C4-2B (cell line): Measurements from ENCODE around the gene IQCF6.
"Not testable (repeated sequence)": the region's sequence is repeated elsewhere in the genome, so short reads cannot be mapped to it uniquely, and the experiment has no call there.

Experiments
- H3K27ac ChIP-seq: fragments of 450-650 bp; 2 replicates; pipeline ENCODE4 v1.5.1; 2017
- ZFX ChIP-seq: fragments of 450-650 bp; IDR thresholded peaks from 2 replicates; pipeline ENCODE4 v1.6.1; 2017
- TF ChIP-seq, protein P1 (sequence below): fragments of 450-650 bp; conservative IDR thresholded peaks from 2 replicates; pipeline ENCODE4 v1.5.1; 2017; ENCODE audit warnings: mild to moderate bottlenecking

IQCF6 gene

DNA sequence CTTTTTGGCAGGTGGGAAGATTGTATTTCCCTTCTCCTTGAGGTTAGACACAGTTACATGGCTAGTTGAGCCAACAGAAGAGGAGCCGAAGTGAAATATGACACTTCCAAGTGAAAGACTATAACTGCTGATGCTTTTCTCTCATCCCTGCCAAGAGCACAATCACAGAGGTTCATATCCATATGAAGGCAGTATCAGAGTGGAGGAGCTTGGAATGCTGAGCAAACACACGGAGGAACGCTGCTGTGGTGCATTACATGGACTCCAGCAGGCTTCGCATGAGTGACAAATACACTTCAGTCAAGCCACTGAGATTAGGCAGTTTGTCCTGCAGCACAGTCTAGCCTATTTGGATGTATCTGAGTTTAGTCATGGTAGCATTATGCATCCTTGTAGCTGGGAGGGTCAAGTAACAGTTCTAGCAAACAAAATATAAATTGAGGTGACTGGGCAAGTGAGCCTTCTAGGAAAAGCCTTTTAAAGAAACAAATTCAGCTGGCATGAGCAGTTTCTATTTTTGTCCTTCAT, 5.4 kb downstream of the IQCF6 start:
- H3K27ac ChIP-seq: no peak overlapping the region
- no peak for TF ChIP-seq ZFX
- TF ChIP-seq, protein P1, sequence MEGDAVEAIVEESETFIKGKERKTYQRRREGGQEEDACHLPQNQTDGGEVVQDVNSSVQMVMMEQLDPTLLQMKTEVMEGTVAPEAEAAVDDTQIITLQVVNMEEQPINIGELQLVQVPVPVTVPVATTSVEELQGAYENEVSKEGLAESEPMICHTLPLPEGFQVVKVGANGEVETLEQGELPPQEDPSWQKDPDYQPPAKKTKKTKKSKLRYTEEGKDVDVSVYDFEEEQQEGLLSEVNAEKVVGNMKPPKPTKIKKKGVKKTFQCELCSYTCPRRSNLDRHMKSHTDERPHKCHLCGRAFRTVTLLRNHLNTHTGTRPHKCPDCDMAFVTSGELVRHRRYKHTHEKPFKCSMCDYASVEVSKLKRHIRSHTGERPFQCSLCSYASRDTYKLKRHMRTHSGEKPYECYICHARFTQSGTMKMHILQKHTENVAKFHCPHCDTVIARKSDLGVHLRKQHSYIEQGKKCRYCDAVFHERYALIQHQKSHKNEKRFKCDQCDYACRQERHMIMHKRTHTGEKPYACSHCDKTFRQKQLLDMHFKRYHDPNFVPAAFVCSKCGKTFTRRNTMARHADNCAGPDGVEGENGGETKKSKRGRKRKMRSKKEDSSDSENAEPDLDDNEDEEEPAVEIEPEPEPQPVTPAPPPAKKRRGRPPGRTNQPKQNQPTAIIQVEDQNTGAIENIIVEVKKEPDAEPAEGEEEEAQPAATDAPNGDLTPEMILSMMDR: no peak

DNA sequence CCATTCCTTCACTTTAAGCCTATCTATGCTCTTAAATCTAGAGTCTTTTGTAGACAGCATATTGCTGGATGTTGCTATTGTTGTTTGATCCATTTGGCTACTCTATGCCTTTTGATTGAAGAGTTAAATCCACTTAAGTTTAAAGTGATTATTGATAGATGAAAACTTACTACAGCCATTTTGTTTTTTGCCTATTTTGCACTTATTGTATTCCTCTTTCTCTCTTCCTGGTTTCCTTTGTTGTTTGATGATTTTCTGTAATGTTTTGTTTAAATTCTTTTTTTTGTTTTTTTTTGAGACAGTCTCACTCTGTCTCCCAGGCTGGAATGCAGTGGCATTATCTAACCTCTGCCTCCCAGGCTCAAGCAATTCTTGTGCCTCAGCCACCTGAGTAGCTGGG, 19.8 kb downstream of the IQCF6 start:
- no peak overlapping the region for H3K27ac ChIP-seq
- no peak for TF ChIP-seq ZFX
- TF ChIP-seq, protein P1: no peak

DNA sequence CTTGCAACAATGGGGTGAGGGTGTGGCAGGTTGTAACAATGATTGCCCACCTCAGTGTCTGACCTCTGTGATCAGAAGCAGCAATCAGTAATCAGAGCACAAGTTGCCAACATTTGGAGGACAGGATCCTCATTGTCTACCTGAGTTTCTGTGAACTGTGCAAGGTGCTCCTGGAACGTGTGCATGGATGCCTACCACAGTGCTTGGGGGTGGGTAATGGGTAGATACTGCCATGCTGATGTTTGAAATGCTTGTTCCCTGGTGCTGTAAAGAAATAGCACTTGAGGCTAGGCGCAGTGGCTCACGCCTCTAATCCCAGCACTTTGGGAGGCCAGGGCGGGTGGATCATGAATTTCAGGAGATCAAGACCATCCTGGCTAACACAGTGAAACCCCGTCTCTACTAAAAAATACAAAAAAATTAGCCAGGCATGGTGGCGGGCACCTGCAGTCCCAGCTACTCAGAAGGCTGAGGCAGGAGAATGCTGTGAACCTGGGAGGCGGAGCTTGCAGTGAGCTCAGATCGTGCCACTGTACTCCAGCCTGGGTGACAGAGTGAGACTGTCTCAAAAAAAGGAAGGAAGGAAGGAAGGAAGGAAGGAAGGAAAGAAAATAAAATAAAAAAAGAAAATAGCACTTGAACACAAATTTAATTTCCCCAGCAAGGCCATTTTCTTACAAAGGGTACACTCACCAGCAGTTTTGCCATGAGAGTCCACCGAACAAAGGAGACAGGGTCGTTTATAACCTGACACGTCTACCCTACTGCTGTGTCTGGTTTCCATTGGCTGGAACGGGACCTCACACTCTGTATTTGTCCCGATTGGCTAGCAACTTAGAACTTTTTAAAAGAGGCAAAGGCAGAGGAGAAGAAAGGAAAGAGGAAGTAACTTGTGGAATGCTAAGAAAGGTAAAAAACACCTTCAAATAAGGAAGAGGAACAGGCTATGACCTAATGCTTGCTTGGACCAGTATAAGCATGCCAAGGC, 25.0 kb downstream of the IQCF6 start:
- peak overlapping the region; percentile 90 for H3K27ac ChIP-seq

DNA sequence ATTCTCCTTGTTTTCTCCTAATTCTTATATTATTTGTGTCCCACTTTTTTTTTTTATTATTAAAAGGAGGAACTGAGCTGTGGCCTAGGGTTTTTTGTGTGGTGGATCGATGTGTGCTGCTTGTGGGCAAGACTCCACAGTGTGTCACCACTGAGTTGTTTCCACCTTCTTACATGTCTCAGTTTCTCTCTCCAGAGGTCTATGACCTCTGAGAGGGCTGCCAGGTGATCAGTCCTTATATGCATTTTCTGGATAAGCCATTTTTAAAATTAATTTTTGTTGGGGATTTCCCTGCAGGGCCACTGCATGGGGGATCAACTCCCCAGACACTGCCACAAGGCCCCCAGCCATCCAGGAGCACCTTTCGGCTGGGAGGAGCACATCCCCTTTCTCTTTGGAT, 27.8 kb downstream of the IQCF6 start:
- no peak for TF ChIP-seq ZFX
- TF ChIP-seq, protein P1: no peak

DNA sequence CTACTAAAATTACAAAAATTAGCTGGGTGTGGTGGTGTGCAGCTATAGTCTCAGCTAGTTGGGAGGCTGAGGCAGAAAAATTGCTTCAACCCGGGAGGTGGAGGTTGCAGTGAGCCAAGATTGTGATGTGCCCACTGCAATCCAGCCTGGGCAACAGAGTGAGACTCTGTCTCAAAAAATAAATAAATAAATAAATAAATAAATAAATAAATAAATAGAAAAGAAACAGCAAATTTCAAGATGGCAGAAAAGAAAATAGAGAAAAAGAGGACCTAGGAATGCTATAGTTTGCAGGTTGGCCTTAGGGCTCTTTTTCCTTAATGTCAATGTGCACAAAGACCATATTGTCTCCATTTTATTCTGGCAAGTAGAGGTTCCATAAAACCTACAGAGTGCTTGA, 28.2 kb downstream of the IQCF6 start:
- TF ChIP-seq, protein P1: no peak
- TF ChIP-seq ZFX: no peak
- H3K27ac ChIP-seq: no peak overlapping the region

More for the DNA sequence above, 27.8 kb downstream of the IQCF6 start:
- H3K27ac ChIP-seq: no peak overlapping the region

DNA sequence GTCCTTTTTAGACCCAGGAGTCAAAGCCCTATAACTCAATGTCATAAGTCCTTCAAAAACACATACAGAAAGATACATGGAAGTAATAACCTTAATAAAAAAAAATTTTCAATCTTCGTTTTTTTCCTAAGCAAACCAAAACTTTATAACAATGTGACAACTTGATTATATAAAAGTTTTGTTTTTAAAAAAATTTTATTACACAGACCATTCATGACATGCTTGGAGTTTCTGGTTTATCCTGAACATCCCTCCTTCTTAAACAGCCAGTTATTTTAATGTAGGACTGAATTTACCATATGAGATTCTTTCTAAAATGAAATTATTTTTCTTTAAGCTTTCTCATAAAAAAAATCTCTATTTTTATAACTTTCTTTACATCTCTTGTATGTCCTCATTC, 30.7 kb downstream of the IQCF6 start:
- TF ChIP-seq ZFX: no peak
- TF ChIP-seq, protein P1: no peak
- no peak overlapping the region for H3K27ac ChIP-seq

DNA sequence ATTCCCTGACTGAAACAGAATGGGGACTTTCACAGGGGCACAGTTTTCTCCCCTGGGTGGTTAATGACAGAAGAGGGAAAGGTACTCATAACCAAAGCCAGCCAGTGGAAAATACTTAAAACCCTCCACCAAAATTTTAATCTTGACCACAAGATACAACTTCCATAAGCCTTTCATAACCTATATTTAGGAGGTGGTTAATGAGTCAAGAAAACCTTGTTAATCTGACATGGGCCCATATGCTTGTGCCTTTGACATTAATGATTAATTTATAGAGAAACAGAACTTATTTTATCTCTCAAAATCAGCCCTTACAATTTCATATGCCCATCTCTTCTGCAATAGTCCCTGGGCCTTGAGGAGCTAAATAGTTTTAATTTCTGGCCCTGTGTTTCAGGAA, 31.2 kb downstream of the IQCF6 start:
- TF ChIP-seq ZFX: no peak
- TF ChIP-seq, protein P1: no peak
- H3K27ac ChIP-seq: no peak overlapping the region

DNA sequence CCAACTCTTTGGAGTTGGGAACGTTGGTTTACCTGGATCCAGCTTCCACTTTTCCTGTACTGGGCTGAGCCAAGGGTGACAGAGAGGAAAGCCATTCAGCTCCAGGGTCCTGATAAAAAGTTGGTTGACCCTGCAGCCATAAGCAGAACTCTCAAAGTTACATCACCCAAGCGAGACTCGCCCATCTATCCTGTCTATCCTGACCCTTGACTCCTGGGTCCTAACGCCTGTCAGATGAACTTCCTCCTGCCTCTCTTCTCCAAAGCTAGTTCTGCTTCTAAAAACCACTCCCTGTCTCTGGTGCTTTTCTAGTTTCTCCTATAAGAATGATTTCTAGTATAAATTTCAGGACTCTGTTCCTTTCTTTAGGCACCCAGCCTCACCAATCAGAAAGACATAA, 36.1 kb downstream of the IQCF6 start:
- not testable (repeated sequence) for H3K27ac ChIP-seq

DNA sequence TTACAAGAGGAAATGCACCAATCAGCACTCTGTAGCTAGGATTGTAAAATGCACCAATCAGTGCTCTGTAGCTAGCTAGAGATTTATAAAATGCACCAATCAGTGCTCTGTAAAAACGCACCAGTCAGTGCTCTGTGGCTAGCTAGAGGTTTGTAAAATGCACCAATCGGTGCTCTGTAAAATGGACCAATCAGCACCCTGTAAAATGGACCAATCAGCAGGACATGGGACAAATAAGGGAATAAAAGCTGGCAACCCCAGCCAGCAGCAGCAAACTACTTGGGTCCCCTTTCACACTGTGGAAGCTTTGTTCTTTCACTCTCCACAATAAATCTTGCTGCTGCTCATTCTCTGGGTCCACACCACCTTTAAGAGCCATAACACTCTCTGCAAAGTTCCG, 36.7 kb downstream of the IQCF6 start:
- H3K27ac ChIP-seq: not testable (repeated sequence)
